ELR (cell line): ENCODE measurements around the gene TSPYL4.

Experiments
- DNase-seq: peaks from one replicate; pipeline ENCODE4 v3.0.0-alpha.2; 2015; ENCODE audit warnings: low read depth

The TSPYL4 gene

GRCh38 chr6:116223355-116223754 is 30.5 kb downstream of the TSPYL4 start:
- no peak for DNase-seq

DNA sequence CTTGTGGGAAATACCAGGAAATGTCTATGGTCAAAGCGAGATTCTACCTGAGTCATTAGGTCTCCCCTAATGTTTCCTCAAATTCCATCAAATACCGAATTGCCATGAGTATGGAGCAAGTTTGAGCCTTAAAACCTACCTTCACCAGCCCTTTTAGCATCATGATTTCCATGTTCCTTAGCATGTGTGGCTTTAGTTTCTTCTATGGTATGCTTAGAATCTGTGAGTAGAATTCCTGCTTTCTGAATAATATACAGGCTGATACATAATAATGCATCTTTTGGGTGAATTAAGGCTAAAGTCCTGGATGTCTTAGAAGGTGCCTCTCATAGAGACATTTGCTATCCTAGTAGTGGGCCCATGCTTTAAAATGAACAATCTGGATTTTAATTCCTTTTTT is 32.0 kb downstream of the TSPYL4 start:
- DNase-seq: no peak

DNA sequence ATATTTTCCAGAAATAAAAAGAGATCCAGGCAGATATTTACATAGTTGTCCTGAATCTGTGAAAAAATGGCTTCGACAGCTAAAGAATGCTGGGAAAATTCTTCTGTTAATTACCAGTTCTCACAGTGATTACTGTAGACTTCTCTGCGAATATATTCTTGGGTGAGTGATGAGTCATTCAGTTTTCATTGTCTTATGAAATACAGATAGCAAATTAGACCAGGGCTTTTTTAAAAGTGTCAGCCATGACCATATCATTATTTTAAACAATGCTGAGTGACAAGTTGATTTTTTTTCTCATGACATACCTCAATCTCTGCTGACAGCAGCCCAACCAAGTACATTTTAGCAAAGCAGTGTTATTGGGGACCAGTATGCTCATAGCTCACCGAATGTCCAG is 32.8 kb downstream of the TSPYL4 start:
- DNase-seq: peak; percentile 45

- peak; percentile 20 for DNase-seq
Observed at GRCh38 chr6:116218866-116219265, 35.0 kb downstream of the TSPYL4 start.

- DNase-seq: peak; percentile 65
Observed at GRCh38 chr6:116218172-116218633, 35.7 kb downstream of the TSPYL4 start.

- DNase-seq: peak; percentile 68
Observed at GRCh38 chr6:116217069-116217468, 36.8 kb downstream of the TSPYL4 start.

DNA sequence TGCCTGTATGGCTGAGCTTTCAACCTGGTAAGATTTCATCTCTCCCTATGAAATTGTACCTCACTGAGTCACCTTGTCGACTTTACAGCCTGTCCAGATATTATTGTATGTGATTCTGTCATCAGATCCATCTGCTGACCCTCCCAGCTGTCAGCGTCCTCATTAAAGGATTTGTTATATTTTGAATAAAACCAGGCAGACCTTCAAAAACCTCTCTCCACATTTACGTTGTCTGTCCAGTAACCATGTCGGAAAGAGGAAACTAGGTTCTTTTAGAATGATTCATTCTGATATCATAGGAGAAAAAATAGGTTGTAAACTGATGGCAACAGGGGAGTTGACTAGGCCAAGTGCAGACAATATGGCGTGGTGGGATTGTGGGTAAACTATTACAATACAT is 38.5 kb downstream of the TSPYL4 start:
- peak; percentile 80 for DNase-seq

DNA sequence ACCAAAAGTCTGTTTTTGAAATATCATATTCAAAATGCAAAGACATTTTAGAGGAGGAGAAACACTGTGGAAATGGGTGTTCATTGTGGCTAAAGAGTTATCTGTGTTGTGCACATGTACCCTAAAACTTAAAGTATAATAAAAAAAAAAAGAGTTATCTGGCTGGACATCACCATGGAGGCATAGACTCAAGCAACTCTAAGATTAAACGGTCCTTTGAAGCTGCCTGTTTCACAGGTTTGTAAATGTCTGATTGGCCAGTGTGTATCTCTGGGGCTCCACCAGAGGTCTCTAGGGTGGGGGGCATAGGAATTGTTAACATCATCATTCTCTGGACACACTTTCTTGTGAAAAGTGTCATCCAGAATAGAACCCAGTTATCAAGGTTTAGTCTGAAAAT is 39.2 kb downstream of the TSPYL4 start:
- DNase-seq: no peak

DNA sequence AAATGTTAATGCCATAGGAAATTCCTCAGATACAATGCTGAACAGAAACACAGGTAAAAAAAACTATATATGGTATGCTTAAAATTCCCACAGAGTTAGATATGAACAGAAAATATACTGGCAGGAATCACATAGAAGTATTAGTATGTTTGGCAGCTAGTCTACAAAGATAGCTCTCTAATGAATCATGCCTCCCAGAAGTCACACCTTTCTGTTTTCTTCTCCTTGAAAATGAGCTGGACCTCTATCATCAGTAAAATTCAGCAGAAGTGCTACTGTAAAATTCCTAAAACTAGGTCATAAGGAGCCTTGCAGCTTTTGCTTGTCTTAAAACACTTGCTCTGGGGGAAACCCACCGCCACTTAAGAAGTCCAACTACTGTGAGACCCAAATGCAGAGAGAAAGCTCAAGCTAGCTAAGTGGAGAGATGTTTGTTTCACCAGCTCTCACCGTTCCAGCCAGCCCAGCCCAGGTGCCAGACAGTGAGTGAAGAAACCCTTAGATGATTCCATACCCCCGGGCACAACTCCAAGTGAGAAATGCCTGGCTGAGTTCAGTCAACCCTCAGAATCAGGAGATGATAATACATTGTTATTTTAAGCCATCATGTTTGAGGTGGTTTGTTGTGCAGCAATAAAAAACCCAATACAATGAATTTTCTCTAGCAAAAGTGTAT is 43.0 kb downstream of the TSPYL4 start:
- DNase-seq: peak; percentile 61

DNA sequence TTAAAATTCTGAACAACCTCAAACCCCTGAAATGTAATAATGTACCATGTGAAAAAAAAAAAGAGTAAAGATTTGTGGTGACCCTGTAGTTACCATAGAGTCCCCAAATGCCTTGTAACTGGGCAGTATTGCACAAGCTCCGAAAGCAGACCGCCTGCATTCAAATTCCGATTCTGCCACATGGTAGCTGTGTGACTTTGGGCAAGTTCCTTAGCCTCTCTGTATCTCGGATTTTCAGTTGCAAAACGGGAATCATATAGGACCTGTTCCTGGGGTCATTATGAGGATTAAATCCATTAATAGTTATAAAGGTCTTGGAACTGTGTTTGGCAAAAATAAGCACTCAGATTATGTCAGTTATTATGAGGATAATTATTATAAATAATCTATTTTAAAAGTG is 43.6 kb downstream of the TSPYL4 start:
- DNase-seq: no peak

DNA sequence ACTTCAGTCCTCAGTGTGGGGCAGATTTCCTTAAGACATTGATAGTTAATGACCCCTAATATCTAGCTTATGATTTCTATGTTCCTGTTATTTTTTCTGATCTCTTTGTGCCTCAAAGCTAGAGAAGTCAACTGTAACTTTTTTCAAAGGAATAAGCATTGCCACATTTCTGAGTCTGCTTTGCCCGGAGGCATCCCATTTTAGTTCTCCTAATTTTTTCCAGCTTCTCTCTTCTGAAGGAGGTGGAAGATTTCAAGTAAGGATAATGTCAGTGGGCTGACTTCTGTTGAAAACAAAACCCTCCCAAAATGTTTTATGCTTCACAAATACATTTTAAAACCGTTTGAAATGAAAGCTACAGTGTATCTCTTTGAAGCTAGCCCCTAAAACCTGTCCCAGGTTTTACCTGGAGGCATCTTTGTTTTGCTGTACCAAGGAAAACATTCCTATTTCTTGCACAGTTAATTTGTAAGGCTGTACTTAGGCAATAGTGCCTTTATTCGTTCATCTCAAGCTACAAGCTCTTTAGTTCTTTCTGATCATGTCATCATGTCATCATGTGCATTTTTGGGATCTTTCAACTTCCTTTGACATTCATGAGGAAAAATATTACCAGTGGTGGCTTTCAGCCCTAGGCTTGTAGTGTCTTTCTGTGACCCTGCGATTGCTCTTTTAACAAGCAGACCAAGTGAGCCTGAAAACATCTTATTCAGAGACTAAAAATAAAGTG is 45.7 kb downstream of the TSPYL4 start:
- DNase-seq: no peak

GRCh38 chr6:116206231-116206903 is 47.5 kb downstream of the TSPYL4 start:
- DNase-seq: peak; percentile 74

GRCh38 chr6:116205281-116205680 is 48.6 kb downstream of the TSPYL4 start:
- no peak for DNase-seq

DNA sequence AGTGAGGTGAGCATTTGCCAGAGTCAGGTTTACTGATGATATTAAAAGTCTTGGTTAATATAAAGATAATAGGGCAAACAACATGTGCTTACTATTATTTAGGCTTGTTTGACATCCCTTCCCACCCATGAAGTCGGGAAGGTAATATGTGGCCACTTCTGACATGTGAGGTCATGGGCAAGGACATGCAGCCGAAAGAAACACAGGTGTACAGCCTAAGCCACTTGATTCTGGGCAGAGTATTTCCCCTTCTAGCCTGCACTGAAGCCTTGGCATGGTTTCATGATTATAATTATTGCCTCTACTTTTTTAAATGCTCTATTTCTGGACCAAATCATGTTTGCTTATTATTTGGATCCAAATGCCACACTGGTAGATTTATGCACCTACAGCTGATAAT is 52.3 kb downstream of the TSPYL4 start:
- DNase-seq: no peak

DNA sequence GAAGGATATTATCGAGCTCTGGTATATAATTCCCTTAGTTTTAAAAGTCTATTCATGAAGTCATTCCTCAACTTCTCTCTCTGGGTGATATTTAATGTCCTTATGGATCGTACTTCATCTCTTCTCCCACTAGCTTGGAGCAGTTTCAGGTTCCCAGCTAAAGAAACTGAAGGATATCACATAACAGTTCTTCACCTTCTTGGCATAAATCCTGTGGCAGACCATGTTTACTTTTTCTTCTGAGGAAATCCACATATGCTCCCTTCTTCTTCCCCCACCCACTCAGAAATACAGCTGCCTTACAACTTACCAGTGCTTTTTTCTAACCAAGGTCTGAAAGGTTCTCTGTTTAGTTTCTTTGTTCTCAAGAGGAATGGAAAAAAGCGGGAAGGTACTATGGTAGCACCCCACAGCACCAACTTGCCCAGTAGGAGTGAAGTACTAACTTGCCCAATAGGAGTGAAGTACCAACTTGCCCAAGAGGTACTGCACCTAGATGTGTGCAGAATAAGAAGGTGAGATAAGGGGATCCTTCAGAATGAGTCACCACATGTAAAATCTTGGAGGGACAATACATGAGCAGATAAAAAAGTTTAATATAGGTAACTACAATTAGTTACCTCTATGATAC is 53.1 kb downstream of the TSPYL4 start:
- no peak for DNase-seq
